Tibial artery (tissue), 4 donors: ENCODE data around the gene METTL8.

Source experiments
- DNase-seq, 2 donors: peaks; one replicate each; pipeline ENCODE4 v3.0.0-alpha.2; 2019
- H3K27ac ChIP-seq, 2 donors: fragments of 200-600 bp; sonication (generic) in 1 of 2; 1 replicate in 1 of 2; 2 replicates in 1 of 2; pipeline ENCODE4 v1.5.1; 2018 to 2019; ENCODE audit warnings: mild to moderate bottlenecking in 1 of 2
- H3K27me3 ChIP-seq, 2 donors: fragments of 200-600 bp; sonication (generic) in 1 of 2; one replicate each; pipeline versions ENCODE4 v1.5.1 to v1.6.0; 2016 to 2019
- H3K36me3 ChIP-seq, 3 donors: fragments of 200-600 bp; sonication (generic) in 2 of 3; one replicate each; pipeline ENCODE4 v1.5.1; 2016 to 2019; ENCODE audit warnings: mild to moderate bottlenecking in 2 of 3
- H3K4me1 ChIP-seq, 4 donors: fragments of 200-600 bp; sonication (generic) in 2 of 4; 1 replicate in 3 of 4; 2 replicates in 1 of 4; pipeline ENCODE4 v1.5.1; 2016 to 2019
- H3K4me3 ChIP-seq, 2 donors: fragments of 200-600 bp; sonication (generic) in 1 of 2; 1 replicate in 1 of 2; 2 replicates in 1 of 2; pipeline ENCODE4 v1.5.1; 2018 to 2019; ENCODE audit warnings: mild to moderate bottlenecking in 2 of 2
- H3K9me3 ChIP-seq, 3 donors: fragments of 200-600 bp; sonication (generic) in 1 of 3; one replicate each; pipeline ENCODE4 v1.5.1; 2016 to 2019
- CTCF ChIP-seq, 2 experiments: fragments of 200-600 bp in 1 of 2; fragments of 450-650 bp in 1 of 2; IDR thresholded peaks; one replicate each; pipeline ENCODE4 v1.5.1; 2017 to 2019; ENCODE audit warnings: antibody characterized with exemption in 2 of 2, mild to moderate bottlenecking in 1 of 2, moderate library complexity in 1 of 2
- intact Hi-C: fragments of 100-400 bp; cut with DNase I; formaldehyde crosslinking; loops from one replicate; pipeline ENCODE4 v1.15.0; 2023; ENCODE audit warnings: low total_unique reads

Gene METTL8

GRCh38 chr2:171412571-171413175 lies 21.1 kb downstream of the METTL8 start:
- Histone ChIP-seq H3K9me3 (no peaks in the 10 kb centered on the region), H3K27me3 (no peaks in the 10 kb centered on the region), H3K4me3 (no peak overlapping the region), H3K4me1 (peaks cover 0 to 16% (median 4%) of the 10 kb centered on the region in 4 donors), H3K36me3 (no peaks in the 10 kb centered on the region), H3K27ac (no peak overlapping the region)
- TF ChIP-seq CTCF (IDR thresholded peaks at IDR 0.05), result no peak
- intact Hi-C loops, result no loop called here
- no peak for DNase-seq

- no peaks in the 10 kb centered on the region for H3K27me3 ChIP-seq
- H3K36me3 ChIP-seq, result no peaks in the 10 kb centered on the region
- no peak for DNase-seq
- intact Hi-C loops, result no loop called here
- no peaks in the 10 kb centered on the region for H3K9me3 ChIP-seq
- TF ChIP-seq CTCF (IDR thresholded peaks at IDR 0.05), result no peak
- H3K4me3 ChIP-seq, result no peak overlapping the region
- H3K4me1 ChIP-seq, result peaks cover 0 to 16% (median 4%) of the 10 kb centered on the region in 4 donors
- H3K27ac ChIP-seq, result no peak overlapping the region
Observed at GRCh38 chr2:171411791-171412483, 21.9 kb downstream of the METTL8 start.

GRCh38 chr2:171411214-171411613 lies 22.6 kb downstream of the METTL8 start:
- no peaks in the 10 kb centered on the region for H3K36me3 ChIP-seq
- H3K27ac ChIP-seq, result no peak overlapping the region
- H3K4me3 ChIP-seq, result no peak overlapping the region
- intact Hi-C loops, result no loop called here
- H3K4me1 ChIP-seq, result peaks cover 0 to 16% (median 4%) of the 10 kb centered on the region in 4 donors
- TF ChIP-seq CTCF (IDR thresholded peaks at IDR 0.05), result no peak
- H3K9me3 ChIP-seq, result no peaks in the 10 kb centered on the region
- H3K27me3 ChIP-seq, result no peaks in the 10 kb centered on the region
- no peak for DNase-seq

- Histone ChIP-seq H3K27me3 (no peaks in the 10 kb centered on the region), H3K27ac (no peak overlapping the region), H3K4me3 (no peak overlapping the region), H3K36me3 (no peaks in the 10 kb centered on the region), H3K9me3 (no peaks in the 10 kb centered on the region), H3K4me1 (peaks cover 0 to 13% (median 4%) of the 10 kb centered on the region in 4 donors)
- no peak for TF ChIP-seq CTCF (IDR thresholded peaks at IDR 0.05)
- no peak for DNase-seq
- intact Hi-C loops, result no loop called here
Observed at GRCh38 chr2:171410624-171411023, 23.2 kb downstream of the METTL8 start.

GRCh38 chr2:171410101-171410500 lies 23.7 kb downstream of the METTL8 start:
- H3K36me3 ChIP-seq, result no peaks in the 10 kb centered on the region
- TF ChIP-seq CTCF (IDR thresholded peaks at IDR 0.05), result no peak
- peaks cover 0 to 12% (median 4%) of the 10 kb centered on the region in 4 donors for H3K4me1 ChIP-seq
- no peak overlapping the region for H3K4me3 ChIP-seq
- no peak overlapping the region for H3K27ac ChIP-seq
- no peaks in the 10 kb centered on the region for H3K27me3 ChIP-seq
- H3K9me3 ChIP-seq, result no peaks in the 10 kb centered on the region
- no peak for DNase-seq
- intact Hi-C loops, result no loop called here
